Measurements from ENCODE around the gene PI16. TPM values are rescaled to one million over a fixed set of nuclear protein-coding genes. Genes with fewer than 3 reads are reported as not detected.

PI16 gene, protein sequence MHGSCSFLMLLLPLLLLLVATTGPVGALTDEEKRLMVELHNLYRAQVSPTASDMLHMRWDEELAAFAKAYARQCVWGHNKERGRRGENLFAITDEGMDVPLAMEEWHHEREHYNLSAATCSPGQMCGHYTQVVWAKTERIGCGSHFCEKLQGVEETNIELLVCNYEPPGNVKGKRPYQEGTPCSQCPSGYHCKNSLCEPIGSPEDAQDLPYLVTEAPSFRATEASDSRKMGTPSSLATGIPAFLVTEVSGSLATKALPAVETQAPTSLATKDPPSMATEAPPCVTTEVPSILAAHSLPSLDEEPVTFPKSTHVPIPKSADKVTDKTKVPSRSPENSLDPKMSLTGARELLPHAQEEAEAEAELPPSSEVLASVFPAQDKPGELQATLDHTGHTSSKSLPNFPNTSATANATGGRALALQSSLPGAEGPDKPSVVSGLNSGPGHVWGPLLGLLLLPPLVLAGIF
- total RNA-seq = not detected in 2 replicates

GRCh38 chr6:36954262-36954931 lies at the start of gene PI16:
Gene PI16, plus strand, starts transcription at chr6:36954738. Its CDS starts 23 bp downstream, at chr6:36954761.

GRCh38 chr6:36985808-36986703 lies 31.5 kb downstream of the PI16 start, which contains the start of gene MTCH1:
Gene MTCH1, minus strand, starts transcription at chr6:36986196. Its CDS starts 23 bp downstream, at chr6:36986173.

DNA sequence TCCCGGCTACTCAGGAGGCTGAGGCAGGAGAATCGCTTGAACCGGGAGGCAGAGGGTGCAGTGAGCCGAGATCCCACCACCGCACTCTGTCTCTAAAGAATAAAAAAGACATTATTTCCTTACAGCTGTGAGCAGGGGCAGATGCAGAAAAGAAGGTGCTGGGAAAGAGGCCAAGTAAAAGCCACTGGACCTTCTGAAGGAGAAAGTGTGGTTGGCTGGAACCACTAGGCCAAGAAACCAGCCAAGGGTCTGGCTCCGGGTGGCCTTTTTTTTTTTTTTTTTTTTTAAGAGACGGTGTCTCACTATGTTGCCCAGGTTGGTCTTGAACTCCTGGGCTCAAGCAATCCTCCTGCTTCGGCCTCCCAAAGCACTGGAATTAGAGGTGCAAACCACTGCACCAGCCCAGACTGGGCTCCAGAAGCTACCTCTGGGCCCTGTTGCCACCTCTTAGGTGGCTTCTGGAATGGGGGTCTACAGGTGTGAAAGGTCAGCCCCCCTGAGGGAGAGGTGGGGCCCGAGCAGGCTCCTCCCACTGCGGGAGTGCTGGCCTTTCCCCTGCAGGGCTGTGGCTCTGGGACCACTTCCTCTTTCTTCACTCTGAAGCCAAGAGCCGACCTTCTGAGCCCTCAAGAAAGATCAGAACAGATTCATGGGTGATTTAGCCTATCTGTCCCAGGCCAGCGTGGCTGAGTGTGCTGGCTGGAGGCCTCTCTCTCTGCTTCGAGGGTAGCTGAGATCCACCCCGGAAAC lies 50.7 kb downstream of the PI16 start, which contains the start of gene FGD2:
Gene FGD2 (plus strand): TSS at position 595 of the 750 bp plus-strand sequence. CDS start 163 bp downstream, outside the sequence.

Other genes starting within 250 kb of the PI16 start
- 0.08 TPM in 1 of 2 replicates, not detected in the other for gene CPNE5, start 115.3 kb upstream of the PI16 start, total RNA-seq
- 46.6 and 59.0 TPM in 2 replicates for gene PPIL1, start 79.9 kb upstream of the PI16 start, total RNA-seq
- 19.9 and 22.3 TPM in 2 replicates for gene C6orf89, start 68.8 kb upstream of the PI16 start, total RNA-seq
- 125 and 129 TPM in 2 replicates for gene MTCH1, start 31.5 kb downstream of the PI16 start, total RNA-seq
- 0.23 TPM in 1 of 2 replicates, not detected in the other for gene FGD2, start 50.9 kb downstream of the PI16 start, total RNA-seq
- 16.2 and 49.0 TPM in 2 replicates for gene PIM1, start 215.4 kb downstream of the PI16 start, total RNA-seq

All from hair follicular keratinocyte (primary cell).